Coronary artery (tissue), 2 donors: ENCODE data around the gene FCN3.
A peak's percentile ranks its signal among the peaks of the same experiment; 100 is the strongest.

Experiments
- DNase-seq: peaks from one replicate; pipeline ENCODE4 v3.0.0-alpha.2; 2017; ENCODE audit warnings: low spot score
- H3K27ac ChIP-seq, 2 donors: fragments of 200-600 bp; sonication (generic); one replicate each; pipeline ENCODE4 v1.5.1; 2016 to 2019
- H3K4me3 ChIP-seq: fragments of 200-600 bp; sonication (generic); 2 replicates; pipeline ENCODE4 v1.5.1; 2016; ENCODE audit warnings: mild to moderate bottlenecking, moderate library complexity
- CTCF ChIP-seq: fragments of 200-600 bp; sonication (generic); IDR thresholded peaks from one replicate; pipeline ENCODE4 v1.5.1; 2019; ENCODE audit warnings: antibody characterized with exemption

The FCN3 gene

GRCh38 chr1:27349784-27350662 lies 24.6 kb downstream of the FCN3 start:
- no peak for DNase-seq
- no peak for TF ChIP-seq CTCF
- Histone ChIP-seq H3K4me3 (peak overlapping the region; percentile 70), H3K27ac (no peak overlapping the region)

GRCh38 chr1:27348861-27349783 lies 25.5 kb downstream of the FCN3 start:
- Histone ChIP-seq H3K27ac (no peak overlapping the region), H3K4me3 (peak overlapping the region; percentile 70)
- no peak for TF ChIP-seq CTCF
- no peak for DNase-seq

- no peak for DNase-seq
- no peak overlapping the region for H3K27ac ChIP-seq
These were observed 27.5 kb downstream of the FCN3 start for GRCh38 chr1:27346991-27347624.

GRCh38 chr1:27346357-27346756 lies 28.3 kb downstream of the FCN3 start:
- no peak overlapping the region for H3K4me3 ChIP-seq
- DNase-seq: no peak
- no peak overlapping the region for H3K27ac ChIP-seq
- TF ChIP-seq CTCF: no peak

More at GRCh38 chr1:27346991-27347624, 27.5 kb downstream of the FCN3 start:
- H3K4me3 ChIP-seq: no peak overlapping the region
- no peak for TF ChIP-seq CTCF

- DNase-seq: no peak
- TF ChIP-seq CTCF: no peak
- no peak overlapping the region for H3K4me3 ChIP-seq
- H3K27ac ChIP-seq: no peak overlapping the region
These were observed 29.4 kb downstream of the FCN3 start for GRCh38 chr1:27345272-27345671.

GRCh38 chr1:27343639-27344025 lies 31.0 kb downstream of the FCN3 start:
- TF ChIP-seq CTCF: no peak
- Histone ChIP-seq H3K27ac (no peak overlapping the region), H3K4me3 (no peak overlapping the region)
- DNase-seq: no peak
